ENCODE results near the gene CES2. TPM values are rescaled to one million over a fixed set of nuclear protein-coding genes. Genes with fewer than 3 reads are reported as not detected.
A peak's percentile ranks its signal among the peaks of the same experiment; 100 is the strongest.

Gene CES2
- total RNA-seq, 1 experiment from 2014 or later = 45.5 TPM

DNA sequence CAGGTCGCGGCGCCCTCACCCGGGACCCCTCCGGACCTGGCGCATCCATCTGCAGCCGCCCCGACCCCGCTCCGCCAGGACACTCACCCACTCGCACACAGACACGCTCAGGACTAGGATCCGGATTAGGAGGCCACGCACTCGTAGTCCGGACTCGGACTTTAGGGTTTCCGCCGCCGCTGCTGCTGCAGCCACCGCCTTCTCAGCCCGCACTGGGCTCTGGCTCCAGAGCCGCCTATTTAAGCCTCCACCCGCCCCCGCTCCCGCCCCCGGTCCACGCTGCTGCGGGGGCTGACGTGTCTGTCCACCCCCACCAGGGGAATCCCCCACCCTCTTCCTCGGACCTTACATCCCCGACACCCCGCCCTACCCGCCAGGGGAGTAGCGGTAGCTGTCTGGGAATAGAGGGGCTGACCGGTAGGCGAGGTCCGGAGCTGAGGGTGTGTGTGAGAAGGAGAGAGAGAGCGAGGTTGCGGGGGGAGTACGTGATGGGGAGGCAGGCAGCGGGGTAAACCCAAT, 9.9 kb upstream of the CES2 start, which contains the start of gene RRAD:
RRAD (minus strand) TSS at position 214 of the 519 bp plus-strand sequence. CDS start 356 bp downstream, outside the sequence.
- peaks cover 5% of the 10 kb centered on the region for H3K27me3 Mint-ChIP-seq (ENCODE audit: insufficient read depth, unreplicated experiment)
- no peaks in the 10 kb centered on the region for H3K9me3 Mint-ChIP-seq (ENCODE audit: unreplicated experiment)
- ChIA-PET POLR2A (no interaction called here), CTCF (interaction anchor here (0.7 to 1.5 kb wide), 3 partner anchors 19 to 30 kb away, joined by 3 to 4 read pairs (median 3); no protein-coding TSS in a partner anchor)
- BruUV-seq (replicated peaks) = no TSS peak
- H3K4me3 Mint-ChIP-seq (ENCODE audit: unreplicated experiment) = peak within 1 kb of the TSS; percentile 73
- no peaks in the 10 kb centered on the region for H3K4me1 Mint-ChIP-seq (ENCODE audit: low read depth, unreplicated experiment)
- Histone ChIP-seq H3K4me3 (ENCODE audit: low read depth, low read length) (peak within 1 kb of the TSS; percentile 41), H3K27me3 (replicated peaks; ENCODE audit: control insufficient read depth, insufficient read depth, low read length) (no peaks in the 10 kb centered on the region), H3K9me3 (no peaks in the 10 kb centered on the region), H3K36me3 (ENCODE audit: control insufficient read depth, insufficient read depth, low read length) (no peaks in the 10 kb centered on the region), H3K4me1 (peaks cover 7% of the 10 kb centered on the region; the same call in 1 of the 2 replicates)
- peak within 1 kb of the TSS; percentile 55 for H3K27ac Mint-ChIP-seq (ENCODE audit: unreplicated experiment)
- H3K36me3 Mint-ChIP-seq (ENCODE audit: insufficient read depth, unreplicated experiment) = no peaks in the 10 kb centered on the region
- intact Hi-C loops (cut with micrococcal nuclease; ENCODE audit: unreplicated experiment) = loop anchor here (1.0 kb wide), 1 partner anchor 30 kb away; no protein-coding TSS in a partner anchor
- no peak for DNase-seq
- TF ChIP-seq, protein P1, sequence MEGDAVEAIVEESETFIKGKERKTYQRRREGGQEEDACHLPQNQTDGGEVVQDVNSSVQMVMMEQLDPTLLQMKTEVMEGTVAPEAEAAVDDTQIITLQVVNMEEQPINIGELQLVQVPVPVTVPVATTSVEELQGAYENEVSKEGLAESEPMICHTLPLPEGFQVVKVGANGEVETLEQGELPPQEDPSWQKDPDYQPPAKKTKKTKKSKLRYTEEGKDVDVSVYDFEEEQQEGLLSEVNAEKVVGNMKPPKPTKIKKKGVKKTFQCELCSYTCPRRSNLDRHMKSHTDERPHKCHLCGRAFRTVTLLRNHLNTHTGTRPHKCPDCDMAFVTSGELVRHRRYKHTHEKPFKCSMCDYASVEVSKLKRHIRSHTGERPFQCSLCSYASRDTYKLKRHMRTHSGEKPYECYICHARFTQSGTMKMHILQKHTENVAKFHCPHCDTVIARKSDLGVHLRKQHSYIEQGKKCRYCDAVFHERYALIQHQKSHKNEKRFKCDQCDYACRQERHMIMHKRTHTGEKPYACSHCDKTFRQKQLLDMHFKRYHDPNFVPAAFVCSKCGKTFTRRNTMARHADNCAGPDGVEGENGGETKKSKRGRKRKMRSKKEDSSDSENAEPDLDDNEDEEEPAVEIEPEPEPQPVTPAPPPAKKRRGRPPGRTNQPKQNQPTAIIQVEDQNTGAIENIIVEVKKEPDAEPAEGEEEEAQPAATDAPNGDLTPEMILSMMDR (IDR thresholded peaks at IDR 0.05; ENCODE audit: insufficient read depth in 1 of 2, low read depth in 1 of 2, low read length in 1 of 2, severe bottlenecking in 1 of 2, unreplicated experiment in 1 of 2) = no peak

DNA sequence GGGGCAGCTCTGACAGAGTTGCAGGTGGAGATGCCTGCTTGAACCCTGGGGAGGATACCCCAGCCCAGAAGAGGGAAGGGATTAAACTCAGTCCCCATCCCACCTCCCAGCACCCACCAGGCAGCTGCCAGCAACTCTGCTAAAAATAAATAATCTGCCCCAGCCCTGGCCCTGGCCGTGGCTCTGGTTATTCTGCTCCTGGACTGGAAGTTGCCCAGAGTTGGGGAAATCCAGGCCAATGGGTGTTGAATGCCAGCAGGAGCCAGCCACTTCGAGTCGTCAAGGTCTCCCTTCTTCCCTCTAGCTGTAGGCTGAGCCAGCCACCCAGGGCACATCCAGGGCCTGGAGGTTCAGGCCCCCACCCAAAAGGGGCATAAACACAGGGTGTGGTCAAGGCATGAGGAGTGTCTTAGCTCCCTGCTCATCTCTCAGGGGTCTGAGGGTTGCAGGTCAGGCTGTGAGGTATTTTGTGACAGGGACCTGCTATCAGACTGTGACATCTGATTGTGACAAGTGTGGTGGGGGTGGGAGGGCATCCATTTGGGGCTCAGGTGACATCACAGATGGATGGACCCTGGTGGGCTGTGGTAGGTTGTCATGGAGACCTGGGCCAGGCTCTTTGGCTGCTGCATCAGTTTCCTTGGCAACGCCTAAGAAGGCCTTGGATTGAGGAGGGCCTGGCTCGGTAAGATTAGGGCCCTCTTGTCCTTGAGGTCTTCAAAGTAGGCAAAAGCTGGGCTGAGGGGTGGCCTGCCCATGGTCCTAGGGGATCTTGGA, 9.0 kb upstream of the CES2 start:
- CTCF ChIA-PET = interaction anchor here (0.7 to 2.8 kb wide), 4 partner anchors 18 to 31 kb away, joined by 3 to 36 read pairs (median 4); no protein-coding TSS in a partner anchor
- H3K4me1 ChIP-seq = peaks cover 7% of the 10 kb centered on the region; the same call in 1 of the 2 replicates
- BruUV-seq (replicated peaks) = no TSS peak
- Mint-ChIP-seq H3K27ac (ENCODE audit: unreplicated experiment) (peak overlapping the region; percentile 55), H3K4me1 (ENCODE audit: low read depth, unreplicated experiment) (no peaks in the 10 kb centered on the region), H3K9me3 (ENCODE audit: unreplicated experiment) (no peaks in the 10 kb centered on the region), H3K4me3 (ENCODE audit: unreplicated experiment) (peak overlapping the region; percentile 73), H3K36me3 (ENCODE audit: insufficient read depth, unreplicated experiment) (no peaks in the 10 kb centered on the region), H3K27me3 (ENCODE audit: insufficient read depth, unreplicated experiment) (peaks cover 5% of the 10 kb centered on the region)
- no peak for DNase-seq
- TF ChIP-seq, protein P1 (IDR thresholded peaks at IDR 0.05; ENCODE audit: insufficient read depth in 1 of 2, low read depth in 1 of 2, low read length in 1 of 2, severe bottlenecking in 1 of 2, unreplicated experiment in 1 of 2) = no peak
- POLR2A ChIA-PET = no interaction called here
- no peaks in the 10 kb centered on the region for H3K9me3 ChIP-seq
- H3K4me3 ChIP-seq (ENCODE audit: low read depth, low read length) = no peak overlapping the region
- no peaks in the 10 kb centered on the region for H3K36me3 ChIP-seq (ENCODE audit: control insufficient read depth, insufficient read depth, low read length)
- no peaks in the 10 kb centered on the region for H3K27me3 ChIP-seq (replicated peaks; ENCODE audit: control insufficient read depth, insufficient read depth, low read length)
- intact Hi-C loops (cut with micrococcal nuclease; ENCODE audit: unreplicated experiment) = no loop called here

DNA sequence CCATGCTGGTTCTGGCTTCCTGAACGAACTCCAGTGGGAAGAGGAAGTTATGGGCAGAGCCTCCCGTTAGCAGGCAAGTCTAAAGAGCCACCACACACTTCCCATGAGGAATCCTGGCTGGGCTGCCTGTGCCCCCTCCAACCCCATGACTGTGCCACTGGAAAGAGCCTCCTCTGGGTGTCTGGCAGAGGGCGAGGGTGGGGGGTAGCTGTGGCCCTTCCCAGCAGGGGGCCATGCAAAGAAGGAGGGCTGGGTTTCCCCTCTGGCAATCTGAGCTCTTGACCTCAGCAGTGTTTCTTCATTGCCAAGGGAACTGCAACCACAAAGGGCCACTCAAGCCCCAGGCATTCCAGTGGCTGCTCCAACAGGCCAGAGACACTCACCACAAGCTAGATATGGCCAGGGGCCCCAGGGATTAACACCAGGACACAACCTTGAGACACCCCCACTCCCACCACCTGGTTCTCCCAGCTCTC, 8.3 kb upstream of the CES2 start:
- CTCF ChIA-PET = interaction anchor here (0.6 to 2.8 kb wide), 3 partner anchors 22 to 87 kb away, joined by 3 to 36 read pairs (median 3); no protein-coding TSS in a partner anchor
- BruUV-seq (replicated peaks) = no TSS peak
- Histone ChIP-seq H3K4me3 (ENCODE audit: low read depth, low read length) (no peak overlapping the region), H3K4me1 (peaks cover 7% of the 10 kb centered on the region; the same call in 1 of the 2 replicates), H3K9me3 (no peaks in the 10 kb centered on the region), H3K27me3 (replicated peaks; ENCODE audit: control insufficient read depth, insufficient read depth, low read length) (no peaks in the 10 kb centered on the region), H3K36me3 (ENCODE audit: control insufficient read depth, insufficient read depth, low read length) (no peaks in the 10 kb centered on the region)
- Mint-ChIP-seq H3K27ac (ENCODE audit: unreplicated experiment) (no peak overlapping the region), H3K36me3 (ENCODE audit: insufficient read depth, unreplicated experiment) (no peaks in the 10 kb centered on the region), H3K4me3 (ENCODE audit: unreplicated experiment) (no peak overlapping the region), H3K27me3 (ENCODE audit: insufficient read depth, unreplicated experiment) (peaks cover 5% of the 10 kb centered on the region), H3K4me1 (ENCODE audit: low read depth, unreplicated experiment) (no peaks in the 10 kb centered on the region), H3K9me3 (ENCODE audit: unreplicated experiment) (no peaks in the 10 kb centered on the region)
- TF ChIP-seq, protein P1 (IDR thresholded peaks at IDR 0.05; ENCODE audit: insufficient read depth in 1 of 2, low read depth in 1 of 2, low read length in 1 of 2, severe bottlenecking in 1 of 2, unreplicated experiment in 1 of 2) = no peak
- POLR2A ChIA-PET = no interaction called here
- DNase-seq = peak in 1 of 2 experiments; percentile 45
- intact Hi-C loops (cut with micrococcal nuclease; ENCODE audit: unreplicated experiment) = no loop called here

Data from Caco-2 (cell line).